ENCODE results near the gene CDT1. TPM values are rescaled to one million over a fixed set of nuclear protein-coding genes. Genes with fewer than 3 reads are reported as not detected.

Gene CDT1
- polyA plus RNA-seq, 1 of the 3 experiments (the other 2 are of a cell fraction): 6.1 TPM

DNA sequence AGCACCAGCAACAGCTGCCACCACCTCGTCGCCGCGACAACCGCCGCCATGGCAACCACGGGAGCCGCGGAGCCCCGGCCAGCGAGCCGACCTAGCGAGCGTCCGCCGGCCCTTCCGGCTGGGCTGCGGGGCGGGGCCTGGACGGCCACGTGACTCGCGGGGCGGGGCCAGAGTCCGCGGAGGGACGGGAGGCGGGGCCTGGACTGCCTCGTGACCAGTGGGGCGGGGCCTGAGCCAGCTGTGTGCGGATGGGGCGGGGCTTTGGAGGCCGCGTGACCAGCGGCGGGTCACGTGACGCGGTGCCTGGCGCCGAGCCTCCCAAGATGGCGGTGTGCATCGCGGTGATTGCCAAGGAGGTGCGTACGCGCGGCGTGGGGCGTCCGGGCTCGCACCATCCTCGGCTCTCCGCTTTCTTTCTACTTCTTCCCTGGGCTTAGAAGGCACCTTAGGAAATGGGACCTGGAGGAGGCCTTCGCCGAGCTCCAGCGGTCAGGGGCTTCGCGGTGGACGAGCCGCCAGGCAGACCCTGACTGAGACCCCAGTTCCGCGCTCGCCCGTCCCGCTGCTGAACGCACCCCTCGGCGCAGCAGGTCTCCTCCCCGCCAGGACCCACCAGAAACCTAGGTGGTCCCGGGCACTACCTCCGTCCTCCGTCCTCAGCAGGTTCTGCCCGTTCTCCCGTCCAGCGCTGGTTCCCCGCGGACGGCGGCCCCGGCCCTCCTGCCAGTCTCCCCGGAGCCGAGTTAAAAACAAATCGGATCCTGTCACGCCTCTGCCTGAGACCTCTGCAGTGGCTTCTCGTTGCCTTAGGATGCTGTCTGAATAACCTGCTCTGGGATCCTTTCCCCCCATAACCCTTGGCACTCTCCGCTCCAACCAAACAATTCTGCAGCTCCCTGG is 53.5 kb downstream of the CDT1 start, which contains the start of the genes GALNS and TRAPPC2L (continued):
- TF ChIP-seq REST (IDR thresholded peaks at IDR 0.05; ENCODE audit: low read depth, low read length) (peak; percentile 56; the same call in 1 of the 2 replicates), NRF1 (IDR thresholded peaks at IDR 0.05; ENCODE audit: low read depth, low read length) (0 out of 2 replicates have a peak, but pooled peaks have one; percentile 2), EZH2phosphoT487 (IDR thresholded peaks at IDR 0.05; ENCODE audit: borderline replicate concordance, low read depth) (no peak), RFX5 (IDR thresholded peaks at IDR 0.05; ENCODE audit: low read length) (no peak), MXI1 (IDR thresholded peaks at IDR 0.05; ENCODE audit: low read depth, low read length) (peak; percentile 80), RXRA (IDR thresholded peaks at IDR 0.05; ENCODE audit: borderline replicate concordance, low read depth) (no peak), YY1 (IDR thresholded peaks at IDR 0.05; ENCODE audit: low read depth) (peak; percentile 93), GABPA (IDR thresholded peaks at IDR 0.05; ENCODE audit: low read depth) (0 out of 2 replicates have a peak, but pooled peaks have one; percentile 9), SMC3 (IDR thresholded peaks at IDR 0.05; ENCODE audit: low read depth, low read length) (no peak)

DNA sequence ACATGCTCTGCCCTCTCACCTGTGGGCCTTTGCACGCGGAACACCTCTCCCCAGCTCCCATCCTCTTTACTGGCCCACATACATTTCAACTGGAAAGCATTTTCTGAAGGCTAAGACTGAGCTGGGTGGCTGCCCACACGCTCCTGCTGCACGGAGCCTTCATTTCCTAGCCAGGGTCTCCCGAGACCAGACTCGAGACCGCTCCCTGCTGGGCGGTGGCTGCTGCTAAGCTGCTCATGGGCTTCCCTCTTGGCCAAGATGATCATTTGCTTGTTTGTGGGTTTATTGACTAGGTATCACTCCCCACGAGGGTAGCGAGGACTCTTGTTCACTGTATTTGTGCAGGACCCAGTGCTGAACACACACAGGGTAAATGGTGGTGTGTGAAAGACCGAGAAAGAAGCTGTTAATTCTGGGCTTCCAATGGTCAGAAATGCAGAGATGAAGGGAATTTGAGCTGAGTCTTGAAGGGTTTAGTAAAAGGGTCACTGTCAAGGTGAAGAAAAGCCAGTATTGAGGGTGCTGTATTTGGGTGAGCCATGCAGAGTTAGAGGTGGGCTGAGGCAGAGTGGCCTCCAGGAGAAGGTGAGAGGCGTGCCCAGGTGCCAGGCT is 54.2 kb downstream of the CDT1 start:
- H2AFZ ChIP-seq (ENCODE audit: low read depth): peak overlapping the region; percentile 91
- peaks cover 20% of the 10 kb centered on the region for H3K79me2 ChIP-seq (ENCODE audit: insufficient read depth)
- peaks cover 3 to 36% of the 10 kb centered on the region in 2 experiments for H3K36me3 ChIP-seq (replicated peaks in 1 of 2; ENCODE audit: control insufficient read depth in 1 of 2, insufficient read depth in 2 of 2, low read length in 1 of 2)
- 0 out of 2 replicates have a peak, but pooled peaks cover 11% of the 10 kb centered on the region for H4K20me1 ChIP-seq (ENCODE audit: insufficient read depth)
- no peaks in the 10 kb centered on the region for H3K9me2 ChIP-seq
- DNase-seq: peak; percentile 88
- H3K27me3 ChIP-seq (ENCODE audit: insufficient read depth): no peaks in the 10 kb centered on the region
- ChIA-PET CTCF (interaction anchor here (0.6 to 3.1 kb wide), 37 partner anchors 8 to 358 kb away, joined by 3 to 42 read pairs (median 4); partner anchors contain the start of genes APRT and PABPN1L), POLR2A (interaction anchor here (0.9 to 1.7 kb wide), 2 partner anchors 40 to 46 kb away, joined by 3 to 7 read pairs; partner anchors contain the start of gene APRT)
- H3K4me1 ChIP-seq (ENCODE audit: control insufficient read depth in 1 of 2, insufficient read depth in 2 of 2, low read depth in 1 of 2, low read length in 1 of 2): peaks cover 5 to 15% of the 10 kb centered on the region in 2 experiments; a peak in 1 of 4 replicates
- H3K9ac ChIP-seq: peak overlapping the region; percentile 85
- H3F3A ChIP-seq (replicated peaks; ENCODE audit: insufficient read depth): peaks cover 12% of the 10 kb centered on the region
- H3K27ac ChIP-seq (ENCODE audit: low read depth in 2 of 2, low read length in 1 of 2): peak overlapping the region in 1 of 2 experiments; percentile 39; a peak in 2 of 4 replicates
- peak overlapping the region; percentile 90 to 98 for H3K4me3 ChIP-seq (ENCODE audit: low read depth in 2 of 2, low read length in 1 of 2)
- H3K4me2 ChIP-seq: peak overlapping the region; percentile 99
- 26% methylated on average over 6 of the region's 12 CpGs for WGBS (ENCODE audit: low lambda C conversion rate)
- H3K9me3 ChIP-seq: no peaks in the 10 kb centered on the region
- TF ChIP-seq, protein P1, sequence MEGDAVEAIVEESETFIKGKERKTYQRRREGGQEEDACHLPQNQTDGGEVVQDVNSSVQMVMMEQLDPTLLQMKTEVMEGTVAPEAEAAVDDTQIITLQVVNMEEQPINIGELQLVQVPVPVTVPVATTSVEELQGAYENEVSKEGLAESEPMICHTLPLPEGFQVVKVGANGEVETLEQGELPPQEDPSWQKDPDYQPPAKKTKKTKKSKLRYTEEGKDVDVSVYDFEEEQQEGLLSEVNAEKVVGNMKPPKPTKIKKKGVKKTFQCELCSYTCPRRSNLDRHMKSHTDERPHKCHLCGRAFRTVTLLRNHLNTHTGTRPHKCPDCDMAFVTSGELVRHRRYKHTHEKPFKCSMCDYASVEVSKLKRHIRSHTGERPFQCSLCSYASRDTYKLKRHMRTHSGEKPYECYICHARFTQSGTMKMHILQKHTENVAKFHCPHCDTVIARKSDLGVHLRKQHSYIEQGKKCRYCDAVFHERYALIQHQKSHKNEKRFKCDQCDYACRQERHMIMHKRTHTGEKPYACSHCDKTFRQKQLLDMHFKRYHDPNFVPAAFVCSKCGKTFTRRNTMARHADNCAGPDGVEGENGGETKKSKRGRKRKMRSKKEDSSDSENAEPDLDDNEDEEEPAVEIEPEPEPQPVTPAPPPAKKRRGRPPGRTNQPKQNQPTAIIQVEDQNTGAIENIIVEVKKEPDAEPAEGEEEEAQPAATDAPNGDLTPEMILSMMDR (IDR thresholded peaks at IDR 0.05): peak; percentile 74
- TF ChIP-seq, protein P2, sequence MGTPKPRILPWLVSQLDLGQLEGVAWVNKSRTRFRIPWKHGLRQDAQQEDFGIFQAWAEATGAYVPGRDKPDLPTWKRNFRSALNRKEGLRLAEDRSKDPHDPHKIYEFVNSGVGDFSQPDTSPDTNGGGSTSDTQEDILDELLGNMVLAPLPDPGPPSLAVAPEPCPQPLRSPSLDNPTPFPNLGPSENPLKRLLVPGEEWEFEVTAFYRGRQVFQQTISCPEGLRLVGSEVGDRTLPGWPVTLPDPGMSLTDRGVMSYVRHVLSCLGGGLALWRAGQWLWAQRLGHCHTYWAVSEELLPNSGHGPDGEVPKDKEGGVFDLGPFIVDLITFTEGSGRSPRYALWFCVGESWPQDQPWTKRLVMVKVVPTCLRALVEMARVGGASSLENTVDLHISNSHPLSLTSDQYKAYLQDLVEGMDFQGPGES (IDR thresholded peaks at IDR 0.05; ENCODE audit: low read depth, low read length): no peak
- TF ChIP-seq CHD2 (IDR thresholded peaks at IDR 0.05; ENCODE audit: low read length, partially characterized antibody) (peak; percentile 21), FOXM1 (IDR thresholded peaks at IDR 0.05; ENCODE audit: low read depth) (no peak), GABPA (IDR thresholded peaks at IDR 0.05; ENCODE audit: low read depth) (no peak), USF1 (IDR thresholded peaks at IDR 0.05; ENCODE audit: borderline replicate concordance, low read depth) (0 out of 2 replicates have a peak, but pooled peaks have one; percentile 11), TAF1 (IDR thresholded peaks at IDR 0.05; ENCODE audit: borderline replicate concordance, low read depth, low read length) (no peak), MEF2A (IDR thresholded peaks at IDR 0.05; ENCODE audit: borderline replicate concordance, low read depth) (no peak), EP300 (IDR thresholded peaks at IDR 0.05; ENCODE audit: borderline replicate concordance in 1 of 2, low read depth in 1 of 2, low read length in 1 of 2) (no peak), SMC3 (IDR thresholded peaks at IDR 0.05; ENCODE audit: low read depth, low read length) (peak; percentile 60), POLR2AphosphoS5 (IDR thresholded peaks at IDR 0.05; ENCODE audit: low read depth, low read length) (no peak), MXI1 (IDR thresholded peaks at IDR 0.05; ENCODE audit: low read depth, low read length) (peak; percentile 33; the same call in 1 of the 2 replicates), JUND (IDR thresholded peaks at IDR 0.05) (no peak), RCOR1 (IDR thresholded peaks at IDR 0.05; ENCODE audit: low read length) (0 out of 2 replicates have a peak, but pooled peaks have one; percentile 14), RFX5 (IDR thresholded peaks at IDR 0.05; ENCODE audit: low read length) (no peak), NRF1 (IDR thresholded peaks at IDR 0.05; ENCODE audit: low read depth, low read length) (no peak)

All from SK-N-SH (cell line).